ENCODE measurements around the gene ACSL4.
"Not testable (repeated sequence)": the region's sequence is repeated elsewhere in the genome, so short reads cannot be mapped to it uniquely, and the experiment has no call there.

Gene ACSL4

DNA sequence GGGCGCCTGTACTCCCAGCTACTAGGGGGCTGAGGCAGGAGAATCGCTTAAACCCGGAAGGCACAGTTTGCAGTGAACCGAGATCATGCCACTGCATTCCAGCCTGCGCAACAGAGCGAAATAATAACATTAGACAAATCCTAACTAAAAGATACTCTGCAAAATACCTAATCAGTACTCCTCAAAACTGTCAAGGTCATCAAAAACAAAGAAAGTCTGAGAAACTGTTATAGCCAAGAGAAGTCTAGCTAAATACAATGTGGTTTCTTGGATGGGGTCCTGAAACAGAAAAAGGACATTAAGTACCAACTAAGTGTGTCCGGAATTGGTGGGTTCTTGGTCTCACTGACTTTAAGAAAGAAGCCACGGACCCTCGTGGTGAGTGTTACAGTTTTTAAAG is 14.6 kb upstream of the ACSL4 start:
- TF ChIP-seq, protein P1, sequence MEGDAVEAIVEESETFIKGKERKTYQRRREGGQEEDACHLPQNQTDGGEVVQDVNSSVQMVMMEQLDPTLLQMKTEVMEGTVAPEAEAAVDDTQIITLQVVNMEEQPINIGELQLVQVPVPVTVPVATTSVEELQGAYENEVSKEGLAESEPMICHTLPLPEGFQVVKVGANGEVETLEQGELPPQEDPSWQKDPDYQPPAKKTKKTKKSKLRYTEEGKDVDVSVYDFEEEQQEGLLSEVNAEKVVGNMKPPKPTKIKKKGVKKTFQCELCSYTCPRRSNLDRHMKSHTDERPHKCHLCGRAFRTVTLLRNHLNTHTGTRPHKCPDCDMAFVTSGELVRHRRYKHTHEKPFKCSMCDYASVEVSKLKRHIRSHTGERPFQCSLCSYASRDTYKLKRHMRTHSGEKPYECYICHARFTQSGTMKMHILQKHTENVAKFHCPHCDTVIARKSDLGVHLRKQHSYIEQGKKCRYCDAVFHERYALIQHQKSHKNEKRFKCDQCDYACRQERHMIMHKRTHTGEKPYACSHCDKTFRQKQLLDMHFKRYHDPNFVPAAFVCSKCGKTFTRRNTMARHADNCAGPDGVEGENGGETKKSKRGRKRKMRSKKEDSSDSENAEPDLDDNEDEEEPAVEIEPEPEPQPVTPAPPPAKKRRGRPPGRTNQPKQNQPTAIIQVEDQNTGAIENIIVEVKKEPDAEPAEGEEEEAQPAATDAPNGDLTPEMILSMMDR (IDR thresholded peaks at IDR 0.05; ENCODE audit: insufficient read depth, missing control alignments) = no peak
- FAIRE-seq (no peak), DNase-seq (ENCODE audit: insufficient read length, low spot score) (no peak)

DNA sequence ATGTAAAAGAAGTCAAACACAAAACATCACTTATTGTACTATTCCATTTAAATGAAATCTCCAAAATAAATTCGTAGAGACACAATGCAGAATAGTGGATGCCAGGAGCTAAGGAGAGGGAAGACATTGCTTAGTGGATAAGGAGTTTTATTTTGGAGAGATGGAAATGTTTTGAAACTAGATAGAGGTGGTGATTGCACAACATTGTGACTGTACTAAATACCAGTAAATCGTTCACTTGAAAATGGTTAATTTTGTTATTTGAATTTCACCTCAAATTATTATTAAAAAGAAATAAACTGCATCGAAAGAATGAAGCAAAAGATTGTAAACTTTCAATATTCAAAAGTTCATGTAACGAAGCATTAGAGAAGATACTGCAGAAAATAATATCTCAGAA is 9.7 kb upstream of the ACSL4 start:
- FAIRE-seq (no peak), DNase-seq (ENCODE audit: insufficient read length, low spot score) (no peak)
- TF ChIP-seq, protein P1 (IDR thresholded peaks at IDR 0.05; ENCODE audit: insufficient read depth, missing control alignments) = no peak

DNA sequence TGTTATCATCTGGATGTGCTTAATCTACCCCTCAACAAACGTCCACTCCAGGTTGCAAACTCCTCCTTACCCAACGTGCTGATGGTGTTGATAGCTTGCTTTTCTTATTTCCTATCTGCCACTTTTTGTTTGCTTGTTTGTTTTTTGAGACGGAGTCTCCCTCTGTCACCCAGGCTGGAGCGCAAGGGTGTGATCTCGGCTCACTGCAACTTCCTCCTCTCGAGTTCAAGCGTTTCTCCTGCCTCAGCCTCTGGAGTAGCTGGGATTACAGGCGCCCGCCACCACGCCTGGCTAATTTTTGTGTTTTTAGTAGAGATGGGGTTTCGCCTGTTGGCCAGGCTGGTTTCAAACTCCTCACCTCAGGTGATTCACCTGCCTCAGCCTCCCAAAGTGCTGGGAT is 7.8 kb upstream of the ACSL4 start:
- FAIRE-seq; DNase-seq (ENCODE audit: insufficient read length, low spot score): not testable (repeated sequence)

DNA sequence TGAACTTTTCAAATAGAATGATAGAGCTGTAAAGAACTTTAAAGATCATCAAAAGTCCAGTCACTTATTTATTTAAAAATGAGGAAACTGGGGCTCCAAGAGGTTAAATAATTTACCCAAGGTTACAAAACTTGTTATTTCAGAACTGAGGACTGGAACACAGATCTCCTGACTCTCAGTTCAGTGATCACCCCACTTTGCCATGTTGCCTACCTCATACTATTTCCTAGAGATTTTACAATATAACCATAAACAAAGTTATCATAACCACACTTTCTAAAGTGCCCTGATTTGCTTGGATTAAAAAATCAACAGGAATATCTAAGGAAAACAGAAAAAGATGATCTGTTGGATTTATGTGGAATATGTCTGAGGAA is 7.4 kb upstream of the ACSL4 start:
- DNase-seq (ENCODE audit: insufficient read length, low spot score) (no peak), FAIRE-seq (no peak)
- TF ChIP-seq, protein P1 (IDR thresholded peaks at IDR 0.05; ENCODE audit: insufficient read depth, missing control alignments) = no peak

DNA sequence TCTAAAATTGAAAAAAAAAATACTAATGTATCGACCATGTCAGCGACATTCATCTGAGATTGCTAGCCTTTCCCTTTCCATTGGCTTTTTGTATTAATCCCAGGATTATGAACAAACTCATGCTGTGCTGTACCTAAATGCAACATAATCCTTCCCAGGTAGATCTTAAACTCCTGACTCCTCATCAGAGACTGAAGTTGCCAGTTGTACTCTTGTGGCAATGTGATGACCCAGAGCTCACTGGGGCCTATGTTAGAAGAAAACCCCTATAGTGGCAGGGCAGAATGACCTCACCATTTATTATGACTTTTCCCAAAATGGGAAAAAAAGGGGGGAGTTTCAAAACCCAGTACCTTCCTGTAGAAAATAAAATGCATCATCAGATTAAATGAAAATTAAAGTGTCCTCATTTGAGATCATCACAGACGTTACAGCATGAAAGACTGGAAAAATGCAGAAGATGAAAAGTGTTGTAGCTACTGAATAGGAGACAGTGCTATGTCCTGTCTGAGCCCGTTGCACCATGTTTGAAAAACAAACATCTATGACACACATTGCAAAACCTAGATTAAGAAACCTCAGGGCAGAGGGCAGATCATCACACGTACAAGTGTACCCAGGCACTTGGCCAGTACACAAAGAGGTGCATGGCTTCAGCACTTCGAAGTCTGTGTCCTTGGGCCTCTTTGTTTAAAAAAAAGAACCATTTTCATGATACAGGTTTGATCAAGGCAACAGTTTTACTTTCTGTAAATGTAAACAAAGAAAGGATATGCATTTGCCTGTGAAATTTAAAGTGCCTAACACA is 6.8 kb upstream of the ACSL4 start:
- no peak for FAIRE-seq
- TF ChIP-seq, protein P1 (IDR thresholded peaks at IDR 0.05; ENCODE audit: insufficient read depth, missing control alignments) = no peak
- no peak for DNase-seq (ENCODE audit: insufficient read length, low spot score)

DNA sequence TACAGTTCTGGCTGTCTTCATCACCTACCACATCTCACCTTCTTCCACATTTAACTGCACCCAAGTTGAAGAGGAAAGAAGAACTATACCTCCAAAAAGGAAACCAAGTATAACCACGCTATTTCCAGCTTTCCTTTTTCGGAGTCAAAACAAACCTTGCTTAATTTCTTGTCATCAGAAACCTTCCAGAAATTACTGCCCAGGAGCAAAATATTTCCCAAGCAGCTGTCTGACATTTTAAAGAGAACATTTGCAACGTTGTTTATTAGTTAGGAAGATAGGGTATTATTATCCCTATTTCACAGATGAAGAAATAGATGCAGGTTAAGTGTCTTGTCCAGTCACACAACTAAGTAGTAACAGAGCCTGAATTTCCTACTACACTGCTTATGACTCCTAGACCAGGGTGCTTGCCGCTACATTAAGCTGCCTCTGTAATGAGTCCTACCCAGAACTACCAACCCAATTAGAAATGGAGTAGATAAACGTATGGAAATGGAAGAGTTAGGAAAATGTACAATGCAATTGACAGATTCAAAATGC is 2.2 kb upstream of the ACSL4 start:
- DNase-seq (ENCODE audit: insufficient read length, low spot score) = no peak
- TF ChIP-seq, protein P1 (IDR thresholded peaks at IDR 0.05; ENCODE audit: insufficient read depth, missing control alignments) = no peak
- no peak for FAIRE-seq

DNA sequence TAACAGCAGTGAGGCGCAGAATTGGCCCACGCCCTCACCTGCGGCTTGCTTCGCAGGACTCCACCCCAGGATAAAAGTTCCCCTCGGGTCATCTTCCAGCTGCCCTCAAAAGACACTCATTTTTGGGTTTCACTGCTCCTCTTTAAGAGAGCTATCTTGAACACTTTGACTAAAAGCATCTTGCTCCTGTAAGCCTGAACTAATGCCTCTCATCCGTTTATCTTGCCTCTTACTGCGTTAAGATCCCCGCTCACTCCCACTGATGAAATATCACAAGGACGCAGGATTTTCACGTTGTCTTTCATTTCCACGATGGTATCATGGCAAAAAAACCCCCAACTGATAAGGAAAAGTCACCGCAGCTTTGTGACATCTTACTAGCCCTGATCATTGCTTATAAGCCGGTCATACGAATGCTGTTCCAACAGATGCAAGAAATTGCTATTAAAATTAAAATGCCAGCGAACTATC is 591 bp upstream of the ACSL4 start:
- TF ChIP-seq, protein P1 (IDR thresholded peaks at IDR 0.05; ENCODE audit: insufficient read depth, missing control alignments) = no peak
- FAIRE-seq (peak; percentile 53), DNase-seq (ENCODE audit: insufficient read length, low spot score) (no peak)
